ENCODE measurements around the gene PPIE. TPM values are rescaled to one million over a fixed set of nuclear protein-coding genes. Genes with fewer than 3 reads are reported as not detected.
A peak's percentile ranks its signal among the peaks of the same experiment; 100 is the strongest.

Gene PPIE
- total RNA-seq, 1 experiment from 2014 or later: 42.5 TPM

DNA sequence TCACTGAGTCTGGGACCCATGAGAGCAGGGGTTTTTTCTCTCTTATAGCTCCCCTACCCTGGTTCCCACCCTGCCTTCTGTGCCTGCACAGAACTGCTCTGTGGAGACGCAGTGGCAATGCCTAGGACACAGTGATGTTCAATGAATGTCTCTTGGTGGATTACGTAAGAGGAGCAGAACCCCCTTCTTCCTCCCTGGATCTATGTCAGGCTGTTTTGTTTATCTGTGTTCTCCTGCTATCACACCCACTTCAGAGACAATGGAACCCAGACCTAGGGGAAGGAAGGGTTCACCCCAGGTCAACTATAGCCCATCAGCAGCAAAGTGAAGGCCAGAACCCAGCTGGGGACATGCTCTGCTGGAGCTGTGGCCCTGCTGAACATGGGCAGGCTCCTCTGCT lies 49.5 kb upstream of the PPIE start (continued):
- TF ChIP-seq GTF2I (CRISPR knock-in tag; conservative IDR thresholded peaks at IDR 0.05) (no peak), ZNF671 (CRISPR knock-in tag; IDR thresholded peaks at IDR 0.05) (no peak), E2F1 (CRISPR knock-in tag; IDR thresholded peaks at IDR 0.05) (no peak)

GRCh38 chr1:39689635-39690034 lies 49.0 kb upstream of the PPIE start:
- no peaks in the 10 kb centered on the region for H3K9me3 Mint-ChIP-seq
- H3K4me3 Mint-ChIP-seq: no peak overlapping the region
- peaks cover 4% of the 10 kb centered on the region for H3K4me1 Mint-ChIP-seq
- peaks cover 100% of the 10 kb centered on the region for H3K27me3 Mint-ChIP-seq (ENCODE audit: low read depth)
- CTCF ChIA-PET: interaction anchor here (0.7 to 6.6 kb wide), 4 partner anchors 12 to 83 kb away, joined by 3 to 58 read pairs (median 6); partner anchors contain the start of gene NT5C1A
- TF ChIP-seq ZNF317 (CRISPR knock-in tag; IDR thresholded peaks at IDR 0.05; ENCODE audit: borderline replicate concordance, low read depth) (no peak), FOXP4 (CRISPR knock-in tag; IDR thresholded peaks at IDR 0.05) (no peak), NFE2L1 (CRISPR knock-in tag; IDR thresholded peaks at IDR 0.05) (no peak)
- POLR2A ChIA-PET: no interaction called here
- no peak for DNase-seq (ENCODE audit: low spot score)
- H3K36me3 Mint-ChIP-seq: no peaks in the 10 kb centered on the region
- H3K27ac Mint-ChIP-seq: no peak overlapping the region
- no peak for ATAC-seq

DNA sequence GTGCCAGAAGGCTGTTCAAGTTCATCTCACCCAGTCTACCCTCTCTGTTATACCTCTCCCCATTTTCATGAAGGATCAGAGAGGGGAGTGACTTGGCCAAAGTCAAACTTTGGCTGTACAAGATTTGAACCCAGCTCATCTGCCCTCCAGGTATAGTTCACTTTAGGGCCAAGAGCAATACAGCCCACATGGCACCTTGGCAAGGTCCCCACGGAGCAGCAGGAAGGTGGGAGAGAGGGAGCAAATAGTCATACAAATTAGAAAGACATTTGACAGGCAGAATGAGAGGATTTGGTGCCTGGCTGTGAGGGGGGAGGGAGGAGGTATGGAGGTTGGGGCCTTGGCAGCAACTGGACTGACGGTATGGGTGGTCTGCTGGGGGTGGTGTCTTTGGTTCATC lies 48.5 kb upstream of the PPIE start:
- no peak for ATAC-seq
- CTCF ChIA-PET: interaction anchor here (0.5 to 6.6 kb wide), 6 partner anchors 12 to 514 kb away, joined by 3 to 58 read pairs (median 11); partner anchors contain the start of gene NT5C1A
- POLR2A ChIA-PET: no interaction called here
- Mint-ChIP-seq H3K9me3 (no peaks in the 10 kb centered on the region), H3K4me1 (peaks cover 4% of the 10 kb centered on the region), H3K27ac (no peak overlapping the region), H3K4me3 (peak overlapping the region; percentile 59; the same call in 1 of the 2 replicates), H3K27me3 (ENCODE audit: low read depth) (peaks cover 100% of the 10 kb centered on the region), H3K36me3 (no peaks in the 10 kb centered on the region)
- no peak for DNase-seq (ENCODE audit: low spot score)
- TF ChIP-seq ZNF263 (CRISPR knock-in tag; IDR thresholded peaks at IDR 0.05; ENCODE audit: low read depth) (no peak), GRHL2 (CRISPR knock-in tag; IDR thresholded peaks at IDR 0.05; ENCODE audit: insufficient replicate concordance, severe bottlenecking) (no peak), ATF1 (CRISPR knock-in tag; IDR thresholded peaks at IDR 0.05) (no peak), ZMAT4 (CRISPR knock-in tag; IDR thresholded peaks at IDR 0.05) (no peak), PRRX2 (CRISPR knock-in tag; IDR thresholded peaks at IDR 0.05) (no peak), ZNF423 (CRISPR knock-in tag; IDR thresholded peaks at IDR 0.05) (no peak), ZNF532 (CRISPR knock-in tag; IDR thresholded peaks at IDR 0.05; ENCODE audit: borderline replicate concordance) (no peak), JAZF1 (CRISPR knock-in tag; IDR thresholded peaks at IDR 0.05) (no peak), ZNF671 (CRISPR knock-in tag; IDR thresholded peaks at IDR 0.05) (no peak), ESRRA (CRISPR knock-in tag; IDR thresholded peaks at IDR 0.05; ENCODE audit: borderline replicate concordance) (no peak), NR2C2 (CRISPR knock-in tag; IDR thresholded peaks at IDR 0.05) (no peak)
- TF ChIP-seq, protein P1, sequence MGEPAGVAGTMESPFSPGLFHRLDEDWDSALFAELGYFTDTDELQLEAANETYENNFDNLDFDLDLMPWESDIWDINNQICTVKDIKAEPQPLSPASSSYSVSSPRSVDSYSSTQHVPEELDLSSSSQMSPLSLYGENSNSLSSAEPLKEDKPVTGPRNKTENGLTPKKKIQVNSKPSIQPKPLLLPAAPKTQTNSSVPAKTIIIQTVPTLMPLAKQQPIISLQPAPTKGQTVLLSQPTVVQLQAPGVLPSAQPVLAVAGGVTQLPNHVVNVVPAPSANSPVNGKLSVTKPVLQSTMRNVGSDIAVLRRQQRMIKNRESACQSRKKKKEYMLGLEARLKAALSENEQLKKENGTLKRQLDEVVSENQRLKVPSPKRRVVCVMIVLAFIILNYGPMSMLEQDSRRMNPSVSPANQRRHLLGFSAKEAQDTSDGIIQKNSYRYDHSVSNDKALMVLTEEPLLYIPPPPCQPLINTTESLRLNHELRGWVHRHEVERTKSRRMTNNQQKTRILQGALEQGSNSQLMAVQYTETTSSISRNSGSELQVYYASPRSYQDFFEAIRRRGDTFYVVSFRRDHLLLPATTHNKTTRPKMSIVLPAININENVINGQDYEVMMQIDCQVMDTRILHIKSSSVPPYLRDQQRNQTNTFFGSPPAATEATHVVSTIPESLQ (CRISPR knock-in tag; IDR thresholded peaks at IDR 0.05): no peak
- TF ChIP-seq, protein P2, sequence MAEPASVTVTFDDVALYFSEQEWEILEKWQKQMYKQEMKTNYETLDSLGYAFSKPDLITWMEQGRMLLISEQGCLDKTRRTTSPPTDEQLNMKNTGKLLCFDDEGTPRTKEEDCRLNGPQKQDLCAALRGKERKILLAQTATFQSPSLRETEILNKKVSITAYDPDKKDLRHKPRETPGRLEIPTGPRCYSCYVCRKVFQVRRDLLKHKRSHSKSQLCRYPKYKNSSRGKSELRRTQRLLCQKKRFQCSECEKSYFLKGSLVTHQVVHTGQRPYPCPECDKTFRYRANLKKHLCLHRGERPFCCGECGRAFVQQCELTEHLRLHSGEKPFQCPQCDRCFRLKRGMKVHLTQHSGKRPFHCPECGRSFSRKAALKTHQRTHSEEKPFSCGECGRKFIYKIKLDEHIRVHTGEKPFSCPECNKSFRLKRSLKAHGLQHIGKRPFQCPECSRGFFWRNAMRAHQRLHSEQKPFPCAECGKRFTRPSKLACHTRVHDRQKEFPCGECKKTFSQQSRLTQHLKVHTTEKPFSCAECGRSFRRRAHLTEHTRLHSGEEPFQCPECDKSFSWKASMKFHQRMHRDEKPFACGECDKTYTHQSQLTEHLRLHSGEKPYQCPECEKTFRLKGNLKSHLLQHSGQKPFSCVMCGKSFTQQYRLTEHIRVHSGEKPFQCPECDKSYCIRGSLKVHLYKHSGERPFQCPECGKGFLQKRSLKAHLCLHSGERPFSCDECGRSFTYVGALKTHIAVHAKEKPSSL (CRISPR knock-in tag; conservative IDR thresholded peaks at IDR 0.05): no peak
- TF ChIP-seq, protein P3, sequence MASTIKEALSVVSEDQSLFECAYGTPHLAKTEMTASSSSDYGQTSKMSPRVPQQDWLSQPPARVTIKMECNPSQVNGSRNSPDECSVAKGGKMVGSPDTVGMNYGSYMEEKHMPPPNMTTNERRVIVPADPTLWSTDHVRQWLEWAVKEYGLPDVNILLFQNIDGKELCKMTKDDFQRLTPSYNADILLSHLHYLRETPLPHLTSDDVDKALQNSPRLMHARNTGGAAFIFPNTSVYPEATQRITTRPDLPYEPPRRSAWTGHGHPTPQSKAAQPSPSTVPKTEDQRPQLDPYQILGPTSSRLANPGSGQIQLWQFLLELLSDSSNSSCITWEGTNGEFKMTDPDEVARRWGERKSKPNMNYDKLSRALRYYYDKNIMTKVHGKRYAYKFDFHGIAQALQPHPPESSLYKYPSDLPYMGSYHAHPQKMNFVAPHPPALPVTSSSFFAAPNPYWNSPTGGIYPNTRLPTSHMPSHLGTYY (CRISPR knock-in tag; IDR thresholded peaks at IDR 0.05): no peak
